HG03103 (cell line): ENCODE data around the gene KIAA0232.

Source experiments
- ATAC-seq: cut with Tn5 transposase; IDR thresholded peaks from one replicate; pipeline ENCODE4 v1.9.1; 2021; ENCODE audit warnings: low read depth; ENCODE audit not compliant: unreplicated experiment

Gene KIAA0232

DNA sequence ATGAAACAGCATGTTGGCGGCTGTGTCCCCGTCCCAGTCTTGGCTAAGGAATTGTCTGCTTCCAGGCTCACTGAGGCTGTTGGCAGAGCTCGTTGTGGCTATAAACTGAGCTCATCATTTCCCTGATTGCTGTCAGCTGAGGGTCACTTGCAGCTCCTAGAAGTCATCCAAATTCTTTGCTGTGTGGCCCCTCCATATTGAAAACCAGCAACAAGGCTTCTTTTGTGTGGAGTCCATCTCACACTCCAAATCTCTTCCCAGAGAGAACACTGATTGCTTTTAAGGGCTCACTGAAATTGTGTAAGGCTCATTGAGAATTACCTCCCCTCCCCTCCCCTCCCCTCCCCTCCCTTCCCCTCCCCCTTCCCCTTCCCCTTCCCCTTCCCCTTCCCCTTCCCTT is 150.4 kb downstream of the KIAA0232 start:
- no peak for ATAC-seq
